Stimulated activated naive B cell treated with anti-CD40 and anti-IgM and Interleukin-4, amounts not matched to agents 10 μg/mL and 1 μg/mL and 100 μg/mL, for 72 hours (primary cell): Measurements from ENCODE around the gene CREB3L1.
A peak's percentile ranks its signal among the peaks of the same experiment; 100 is the strongest.
"Not testable (repeated sequence)": the region's sequence is repeated elsewhere in the genome, so short reads cannot be mapped to it uniquely, and the experiment has no call there.

Experiments
- ATAC-seq, 2 donors: fragments of 150-1000 bp; cut with Tn5 transposase; replicated peaks; 2 replicates each; pipeline ENCODE4 v1.10.0; 2021; ENCODE audit warnings: moderate library complexity in 1 of 2
- DNase-seq: peaks from one replicate; pipeline ENCODE4 v3.0.0; 2021
- H3K27ac Mint-ChIP-seq: one replicate; pipeline ENCODE4 v1.8.0; 2022; ENCODE audit warnings: mild to moderate bottlenecking, mixed read lengths
- H3K27me3 Mint-ChIP-seq, 2 donors: one replicate each; pipeline ENCODE4 v1.8.0; 2022; ENCODE audit warnings: mixed read lengths in 2 of 2
- H3K36me3 Mint-ChIP-seq, 2 donors: one replicate each; pipeline ENCODE4 v1.8.0; 2022; ENCODE audit warnings: mixed read lengths in 2 of 2, mild to moderate bottlenecking in 1 of 2
- H3K4me1 Mint-ChIP-seq, 2 donors: one replicate each; pipeline ENCODE4 v1.8.0; 2022; ENCODE audit warnings: mixed read lengths in 2 of 2, mild to moderate bottlenecking in 1 of 2
- H3K4me3 Mint-ChIP-seq, 2 donors: one replicate each; pipeline ENCODE4 v1.8.0; 2022; ENCODE audit warnings: mild to moderate bottlenecking in 2 of 2, mixed read lengths in 2 of 2, moderate library complexity in 1 of 2
- H3K9me3 Mint-ChIP-seq, 2 donors: one replicate each; pipeline ENCODE4 v1.8.0; 2022; ENCODE audit warnings: mixed read lengths in 2 of 2, mild to moderate bottlenecking in 1 of 2

The CREB3L1 gene

GRCh38 chr11:46253258-46254132, 24.0 kb upstream of the CREB3L1 start:
- peaks cover 8 to 9% of the 10 kb centered on the region in 2 donors for H3K27me3 Mint-ChIP-seq
- no peak overlapping the region for H3K4me3 Mint-ChIP-seq
- no peaks in the 10 kb centered on the region for H3K36me3 Mint-ChIP-seq
- H3K4me1 Mint-ChIP-seq, result peaks cover 0 to 5% of the 10 kb centered on the region in 2 donors
- no peaks in the 10 kb centered on the region for H3K9me3 Mint-ChIP-seq
- H3K27ac Mint-ChIP-seq, result no peak overlapping the region
- ATAC-seq, result no peak
- DNase-seq, result no peak

DNA sequence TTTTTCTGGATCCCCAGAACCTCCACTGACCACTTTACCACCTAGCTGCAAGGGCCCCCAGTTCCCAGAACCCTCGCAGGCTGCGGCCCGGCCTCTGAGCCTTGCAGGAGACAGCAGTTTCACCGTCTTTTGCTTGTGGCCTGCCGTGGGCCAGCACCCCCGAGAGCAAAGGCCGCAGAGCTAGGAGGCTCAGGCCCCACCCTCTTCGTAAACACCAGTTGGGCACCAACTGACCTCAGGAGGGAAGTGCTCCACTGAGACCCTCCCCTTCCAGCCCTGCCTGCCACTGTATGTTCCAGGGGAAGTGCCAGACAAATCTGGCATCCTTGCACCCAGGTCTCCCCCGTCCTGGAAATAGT, 23.4 kb upstream of the CREB3L1 start:
- ATAC-seq (no peak), DNase-seq (no peak)
- no peak overlapping the region for H3K27ac Mint-ChIP-seq
- no peaks in the 10 kb centered on the region for H3K36me3 Mint-ChIP-seq
- H3K27me3 Mint-ChIP-seq, result peaks cover 8 to 9% of the 10 kb centered on the region in 2 donors
- H3K4me1 Mint-ChIP-seq, result no peaks in the 10 kb centered on the region
- no peaks in the 10 kb centered on the region for H3K9me3 Mint-ChIP-seq
- H3K4me3 Mint-ChIP-seq, result no peak overlapping the region

DNA sequence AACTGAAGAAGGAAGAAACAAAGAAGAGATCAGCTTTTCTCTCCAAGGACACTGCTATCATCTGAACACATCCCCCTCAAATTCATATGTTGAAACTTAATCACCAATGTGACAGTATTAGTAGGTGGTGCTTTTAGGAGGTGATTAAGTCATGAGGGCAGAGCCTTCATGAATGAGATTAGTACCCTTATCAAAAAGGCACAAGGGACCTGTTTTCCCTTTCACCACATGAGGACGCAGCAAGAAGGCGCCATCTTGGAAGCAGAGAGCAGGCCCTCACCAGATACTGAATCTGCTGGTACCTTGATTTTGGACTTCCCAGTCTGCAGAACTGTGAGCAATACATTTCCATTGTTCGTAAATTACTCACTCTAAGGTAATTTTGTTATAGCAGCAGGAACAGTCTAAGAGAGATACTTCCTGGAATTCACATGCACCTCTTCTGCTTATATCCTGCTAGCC, 20.9 kb upstream of the CREB3L1 start:
- DNase-seq (no peak), ATAC-seq (no peak)
- Mint-ChIP-seq H3K4me3 (no peak overlapping the region), H3K4me1 (peaks cover 0 to 1% of the 10 kb centered on the region in 2 donors), H3K27ac (no peak overlapping the region), H3K27me3 (peaks cover 0 to 9% of the 10 kb centered on the region in 2 donors), H3K9me3 (no peaks in the 10 kb centered on the region), H3K36me3 (no peaks in the 10 kb centered on the region)

DNA sequence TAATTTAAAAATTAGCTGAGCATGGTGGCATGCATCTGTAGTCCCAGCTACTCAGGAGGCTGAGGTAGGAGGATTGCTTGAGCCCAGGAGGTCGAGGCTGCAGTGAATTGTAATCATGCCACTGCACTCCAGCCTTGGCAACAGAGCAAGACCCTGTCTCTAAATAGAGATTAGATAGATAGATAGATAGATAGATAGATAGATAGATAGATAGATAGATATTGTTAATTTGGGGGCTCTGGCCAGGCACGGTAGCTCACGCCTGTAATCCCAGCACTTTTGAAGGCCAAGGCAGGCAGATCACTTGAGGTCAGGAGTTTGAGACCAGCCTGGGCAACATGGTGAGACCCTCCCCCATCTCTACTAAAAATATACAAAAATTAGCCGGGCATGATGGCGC, 18.1 kb upstream of the CREB3L1 start:
- H3K4me3 Mint-ChIP-seq, H3K27ac Mint-ChIP-seq, H3K36me3 Mint-ChIP-seq, DNase-seq, H3K9me3 Mint-ChIP-seq, ATAC-seq, H3K4me1 Mint-ChIP-seq: not testable (repeated sequence)
- peaks cover 8 to 15% of the 10 kb centered on the region in 2 donors for H3K27me3 Mint-ChIP-seq

DNA sequence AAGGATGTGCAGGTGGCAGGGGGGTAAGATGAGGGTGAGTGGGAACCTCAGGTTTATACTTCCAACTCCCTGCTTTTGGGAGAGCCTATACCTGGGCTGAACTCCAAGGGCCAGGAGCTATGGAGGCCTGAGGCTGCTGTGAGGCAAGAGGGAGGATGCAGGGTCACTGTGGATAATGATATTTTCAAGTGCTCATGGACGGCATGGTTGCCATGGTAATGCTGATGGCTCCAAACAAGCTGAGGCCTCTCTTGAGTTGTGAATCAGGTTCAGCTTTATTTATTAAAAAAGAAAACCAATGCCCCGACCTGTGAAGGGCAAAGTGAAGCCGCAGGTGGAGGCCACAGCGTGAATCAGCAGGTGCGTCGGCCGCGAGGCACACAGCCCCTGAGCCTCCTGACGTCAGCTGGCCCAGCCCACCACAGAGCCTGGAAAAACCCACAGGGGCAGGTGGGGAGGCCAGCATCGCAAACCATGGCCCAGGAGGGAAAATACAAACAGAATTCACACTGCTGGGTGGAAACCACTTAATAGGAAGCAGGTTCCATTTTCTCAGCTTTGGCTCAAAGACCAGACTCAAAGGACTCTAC, 17.4 kb upstream of the CREB3L1 start:
- no peak for ATAC-seq
- H3K4me3 Mint-ChIP-seq, result no peak overlapping the region
- DNase-seq, result no peak
- peaks cover 6% of the 10 kb centered on the region in 2 donors for H3K9me3 Mint-ChIP-seq
- no peak overlapping the region for H3K27ac Mint-ChIP-seq
- no peaks in the 10 kb centered on the region for H3K36me3 Mint-ChIP-seq
- peaks cover 0 to 1% of the 10 kb centered on the region in 2 donors for H3K4me1 Mint-ChIP-seq
- H3K27me3 Mint-ChIP-seq, result peaks cover 13 to 19% of the 10 kb centered on the region in 2 donors

DNA sequence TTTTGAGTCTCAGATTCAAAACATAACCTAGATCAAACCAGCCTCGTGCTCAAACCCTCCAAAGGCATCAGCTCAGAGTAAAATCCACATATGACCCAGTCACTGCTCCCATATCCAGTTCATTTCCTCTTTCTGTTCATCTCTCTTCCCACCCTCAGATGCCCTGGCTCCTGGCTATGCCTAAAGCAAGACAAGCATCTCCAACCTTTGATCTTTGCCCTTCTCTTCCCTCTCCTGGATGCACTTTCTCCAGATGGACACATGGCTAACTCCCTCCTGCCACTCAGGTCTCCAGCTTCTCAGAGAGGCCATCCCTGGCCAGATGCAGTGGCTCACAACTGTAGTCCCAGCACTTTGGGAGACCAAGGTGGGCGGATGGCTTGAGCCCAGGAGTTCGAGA, 14.3 kb upstream of the CREB3L1 start:
- H3K4me3 Mint-ChIP-seq, result no peak overlapping the region
- no peak for ATAC-seq

DNA sequence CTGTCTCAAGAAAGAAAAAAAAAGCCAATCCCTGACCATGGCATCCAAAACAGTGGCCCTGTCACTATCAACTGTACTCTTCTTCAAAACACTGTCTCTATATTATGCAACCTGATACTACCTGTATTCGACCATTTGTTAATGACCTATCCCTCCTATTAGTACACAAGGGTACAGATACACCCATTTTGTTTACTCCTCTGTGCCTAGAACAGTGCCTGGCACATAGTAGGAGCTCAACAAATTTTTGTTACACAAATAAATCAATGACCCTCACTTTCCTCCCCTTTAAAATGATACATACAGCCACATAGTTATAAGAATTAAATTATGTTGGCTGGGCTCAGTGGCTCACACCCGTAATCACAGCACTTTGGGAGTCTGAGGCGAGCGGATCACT, 13.4 kb upstream of the CREB3L1 start:
- H3K4me3 Mint-ChIP-seq, result no peak overlapping the region
- ATAC-seq (no peak), DNase-seq (no peak)
- H3K27me3 Mint-ChIP-seq, result peaks cover 22 to 24% of the 10 kb centered on the region in 2 donors
- H3K36me3 Mint-ChIP-seq, result no peaks in the 10 kb centered on the region
- H3K27ac Mint-ChIP-seq, result no peak overlapping the region
- peaks cover 6% of the 10 kb centered on the region in 2 donors for H3K9me3 Mint-ChIP-seq
- peaks cover 6 to 12% of the 10 kb centered on the region in 2 donors for H3K4me1 Mint-ChIP-seq

More for the DNA sequence above, 14.3 kb upstream of the CREB3L1 start:
- peaks cover 6% of the 10 kb centered on the region in 2 donors for H3K9me3 Mint-ChIP-seq
- peaks cover 19 to 24% of the 10 kb centered on the region in 2 donors for H3K27me3 Mint-ChIP-seq
- DNase-seq, result no peak
- no peak overlapping the region for H3K27ac Mint-ChIP-seq
- H3K36me3 Mint-ChIP-seq, result no peaks in the 10 kb centered on the region
- peaks cover 6 to 12% of the 10 kb centered on the region in 2 donors for H3K4me1 Mint-ChIP-seq

DNA sequence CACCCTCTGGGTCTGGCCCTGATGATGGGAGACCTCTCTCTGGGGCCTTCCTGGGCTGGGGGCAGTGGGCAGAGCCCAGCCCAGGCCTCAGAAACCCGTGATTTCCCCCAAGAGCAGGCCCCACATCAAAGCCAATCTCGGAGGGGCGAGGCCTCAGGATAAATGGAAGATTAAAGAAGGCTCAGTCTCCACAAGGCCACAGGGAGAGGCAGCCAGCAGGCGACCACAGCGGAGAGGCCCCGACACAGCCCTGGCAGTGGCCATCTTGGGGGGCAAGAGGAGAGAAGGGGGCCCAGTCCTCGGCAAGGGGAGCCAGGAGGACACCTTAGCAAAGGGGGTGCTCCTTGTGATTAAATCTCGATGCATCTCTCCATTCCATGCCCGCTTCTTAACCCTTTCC, 12.5 kb upstream of the CREB3L1 start:
- ATAC-seq (no peak), DNase-seq (no peak)
- H3K36me3 Mint-ChIP-seq, result no peaks in the 10 kb centered on the region
- peaks cover 6% of the 10 kb centered on the region in 2 donors for H3K9me3 Mint-ChIP-seq
- no peak overlapping the region for H3K27ac Mint-ChIP-seq
- peaks cover 4 to 12% of the 10 kb centered on the region in 2 donors for H3K4me1 Mint-ChIP-seq
- no peak overlapping the region for H3K4me3 Mint-ChIP-seq
- H3K27me3 Mint-ChIP-seq, result peaks cover 22 to 24% of the 10 kb centered on the region in 2 donors

- Mint-ChIP-seq H3K27ac (no peak overlapping the region), H3K36me3 (no peaks in the 10 kb centered on the region)
These were observed 11.7 kb upstream of the CREB3L1 start for GRCh38 chr11:46265764-46266163.

DNA sequence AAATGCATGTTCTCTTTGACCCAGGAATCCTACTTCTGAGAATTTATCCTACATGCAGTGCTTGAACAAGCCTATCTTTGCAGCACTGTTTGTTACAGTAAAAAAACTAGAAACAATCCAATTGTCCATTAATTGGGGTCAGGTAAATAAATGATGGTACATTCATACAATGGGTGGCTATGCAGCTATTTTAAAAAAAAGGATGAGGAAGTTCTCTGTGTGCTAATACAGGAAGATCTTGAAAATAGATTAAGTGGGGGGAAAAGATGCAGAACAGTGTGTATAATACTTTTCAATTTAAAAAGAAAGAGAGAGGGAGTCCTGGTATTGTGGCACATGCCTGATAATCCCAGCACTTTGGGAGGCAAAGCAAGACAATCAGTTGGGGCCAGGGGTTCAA, 9.5 kb upstream of the CREB3L1 start:
- DNase-seq, result no peak
- Mint-ChIP-seq H3K36me3 (no peaks in the 10 kb centered on the region), H3K4me3 (no peak overlapping the region), H3K27ac (no peak overlapping the region), H3K27me3 (peaks cover 19 to 27% of the 10 kb centered on the region in 2 donors), H3K9me3 (peaks cover 3 to 4% of the 10 kb centered on the region in 2 donors), H3K4me1 (peaks cover 10 to 21% of the 10 kb centered on the region in 2 donors)
- ATAC-seq, result no peak

More at GRCh38 chr11:46265764-46266163, 11.7 kb upstream of the CREB3L1 start:
- ATAC-seq (peak in 1 of 2 donors; percentile 37), DNase-seq (no peak)
- Mint-ChIP-seq H3K4me3 (no peak overlapping the region), H3K27me3 (peaks cover 22 to 25% of the 10 kb centered on the region in 2 donors), H3K9me3 (peaks cover 6% of the 10 kb centered on the region in 2 donors), H3K4me1 (peaks cover 5 to 15% of the 10 kb centered on the region in 2 donors)

GRCh38 chr11:46270684-46271083, 6.8 kb upstream of the CREB3L1 start:
- no peak overlapping the region for H3K27ac Mint-ChIP-seq
- H3K9me3 Mint-ChIP-seq, result no peaks in the 10 kb centered on the region
- H3K27me3 Mint-ChIP-seq, result peaks cover 7 to 11% of the 10 kb centered on the region in 2 donors
- peaks cover 9 to 19% of the 10 kb centered on the region in 2 donors for H3K4me1 Mint-ChIP-seq
- no peaks in the 10 kb centered on the region for H3K36me3 Mint-ChIP-seq
- DNase-seq, result no peak
- peak; percentile 53 to 65 for ATAC-seq
- H3K4me3 Mint-ChIP-seq, result no peak overlapping the region

- Mint-ChIP-seq H3K36me3 (no peaks in the 10 kb centered on the region), H3K4me3 (no peak overlapping the region), H3K27ac (no peak overlapping the region), H3K4me1 (peaks cover 7 to 11% of the 10 kb centered on the region in 2 donors), H3K27me3 (peaks cover 9 to 13% of the 10 kb centered on the region in 2 donors), H3K9me3 (no peaks in the 10 kb centered on the region)
- no peak for DNase-seq
- no peak for ATAC-seq
These were observed 6.1 kb upstream of the CREB3L1 start for GRCh38 chr11:46271407-46271806.

DNA sequence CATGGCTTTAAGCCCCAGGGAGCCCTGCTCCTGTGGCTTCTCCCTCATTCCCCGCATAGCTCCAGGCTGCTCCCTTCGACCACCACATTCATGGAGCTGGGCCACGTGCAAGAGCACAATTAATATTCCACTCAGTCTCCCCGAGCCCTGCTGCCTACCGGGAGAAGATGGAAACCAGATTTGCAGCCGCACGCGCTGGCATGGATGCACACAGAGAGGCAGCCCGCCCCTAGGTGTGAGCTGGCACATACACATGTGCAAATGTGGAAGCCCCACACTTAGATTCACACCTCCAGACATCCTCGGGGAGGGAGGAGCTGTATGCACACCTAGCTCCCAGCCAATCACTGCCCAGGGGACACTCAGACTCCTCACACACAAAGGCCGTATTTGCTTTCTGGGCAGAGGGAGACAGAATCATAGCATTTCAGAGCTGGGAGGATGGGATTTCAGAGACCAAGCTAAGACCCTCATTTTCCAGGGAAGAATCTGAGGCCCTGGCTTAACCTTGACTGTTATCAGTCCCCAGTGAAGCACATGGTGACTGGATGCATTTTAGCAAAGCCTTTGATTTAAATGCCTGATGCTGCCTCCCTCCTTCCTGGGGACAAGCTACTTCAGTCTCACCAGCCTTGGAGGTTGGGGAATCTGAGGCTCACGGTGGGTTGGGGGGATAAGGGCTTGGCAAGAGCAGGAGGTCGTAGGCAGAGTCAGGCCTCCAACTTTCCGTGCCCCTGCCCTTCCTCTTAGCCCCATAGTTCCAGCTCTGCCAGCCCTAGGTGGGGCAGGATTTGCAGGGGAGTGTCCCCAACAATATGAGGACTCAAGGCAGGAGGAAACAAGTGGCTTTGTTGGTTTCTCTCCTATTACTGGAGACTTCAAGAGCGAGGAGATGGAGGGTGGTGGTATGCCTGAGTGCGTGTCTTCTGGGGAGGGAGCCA, 5.3 kb upstream of the CREB3L1 start:
- no peak for ATAC-seq
- H3K36me3 Mint-ChIP-seq, result no peaks in the 10 kb centered on the region
- no peak for DNase-seq
- no peak overlapping the region for H3K27ac Mint-ChIP-seq
- H3K27me3 Mint-ChIP-seq, result peaks cover 15 to 21% of the 10 kb centered on the region in 2 donors
- H3K4me1 Mint-ChIP-seq, result peaks cover 6 to 8% of the 10 kb centered on the region in 2 donors
- H3K9me3 Mint-ChIP-seq, result no peaks in the 10 kb centered on the region
- no peak overlapping the region for H3K4me3 Mint-ChIP-seq
